DLD1 (cell line): Measurements from ENCODE around the gene CSPG4.

ENCODE experiments used
- in situ Hi-C: cut with HindIII; loops from 2 replicates; pipeline ENCODE4 v1.10.0; 2017; ENCODE audit warnings: low sequenced_read_pairs

Gene CSPG4

GRCh38 chr15:75651810-75652543 is 60.7 kb downstream of the CSPG4 start:
- in situ Hi-C loops = no loop called here

- in situ Hi-C loops = no loop called here
Measured at GRCh38 chr15:75650908-75651809, 61.5 kb downstream of the CSPG4 start.

- in situ Hi-C loops = no loop called here
Measured at GRCh38 chr15:75649848-75650247, 62.8 kb downstream of the CSPG4 start.

GRCh38 chr15:75649045-75649761 is 63.4 kb downstream of the CSPG4 start:
- in situ Hi-C loops = no loop called here

GRCh38 chr15:75648156-75649000 is 64.3 kb downstream of the CSPG4 start:
- in situ Hi-C loops = no loop called here

- in situ Hi-C loops = no loop called here
Measured at GRCh38 chr15:75647370-75648155, 65.1 kb downstream of the CSPG4 start, which contains the start of gene SNX33. Gene SNX33, plus strand, starts transcription at chr15:75647912. Its CDS starts 1,191 bp downstream, at chr15:75649103.

- in situ Hi-C loops = no loop called here
Measured at GRCh38 chr15:75646944-75647364, 65.7 kb downstream of the CSPG4 start.

- in situ Hi-C loops = no loop called here
Measured at GRCh38 chr15:75646112-75646943, 66.3 kb downstream of the CSPG4 start.

- in situ Hi-C loops = no loop called here
Measured at GRCh38 chr15:75644376-75644775, 68.3 kb downstream of the CSPG4 start.

- in situ Hi-C loops = no loop called here
Measured at GRCh38 chr15:75641603-75642002, 71.0 kb downstream of the CSPG4 start.

- in situ Hi-C loops = no loop called here
Measured at GRCh38 chr15:75641179-75641503, 71.5 kb downstream of the CSPG4 start.

GRCh38 chr15:75640483-75641178 is 72.0 kb downstream of the CSPG4 start:
- in situ Hi-C loops = no loop called here

GRCh38 chr15:75639709-75640482 is 72.8 kb downstream of the CSPG4 start, which contains the start of gene IMP3:
Gene IMP3, minus strand, starts transcription at chr15:75640224. Its CDS starts 56 bp downstream, at chr15:75640168.
- in situ Hi-C loops = no loop called here

- in situ Hi-C loops = no loop called here
Measured at GRCh38 chr15:75639191-75639708, 73.4 kb downstream of the CSPG4 start.

- in situ Hi-C loops = no loop called here
Measured at GRCh38 chr15:75637245-75638009, 75.2 kb downstream of the CSPG4 start.

- in situ Hi-C loops = no loop called here
Measured at GRCh38 chr15:75636026-75636425, 76.6 kb downstream of the CSPG4 start.
